Liver (tissue), 9 donors: ENCODE results near the gene THOC1. TPM values are rescaled to one million over a fixed set of nuclear protein-coding genes. Genes with fewer than 3 reads are reported as not detected.

Experiments used
- DNase-seq: peaks from one replicate; pipeline ENCODE4 v3.0.0-alpha.2; 2017; ENCODE audit warnings: low spot score
- H3K27ac ChIP-seq, 2 donors: one replicate each; pipeline ENCODE4 v1.7.0; 2013; ENCODE audit warnings: inconsistent platforms in 2 of 2, low read length in 2 of 2, control low read depth in 1 of 2, low read depth in 1 of 2, mild to moderate bottlenecking in 1 of 2
- H3K27me3 ChIP-seq, 4 donors: one replicate each; pipeline versions ENCODE4 v1.6.1 to v1.7.0; 2013; ENCODE audit warnings: low read length in 3 of 4, inconsistent platforms in 1 of 4, mild to moderate bottlenecking in 1 of 4, moderate library complexity in 1 of 4; ENCODE audit not compliant: control insufficient read depth in 4 of 4, insufficient read depth in 4 of 4
- H3K36me3 ChIP-seq, 4 donors: one replicate each; pipeline versions ENCODE4 v1.6.1 to v1.7.0; 2013; ENCODE audit warnings: low read length in 3 of 4, mild to moderate bottlenecking in 3 of 4, low read depth in 1 of 4, moderate library complexity in 1 of 4; ENCODE audit not compliant: control insufficient read depth in 4 of 4, insufficient read depth in 3 of 4
- H3K4me1 ChIP-seq, 4 donors: one replicate each; pipeline versions ENCODE4 v1.6.1 to v1.7.0; 2013; ENCODE audit warnings: low read length in 3 of 4, mild to moderate bottlenecking in 3 of 4, moderate library complexity in 1 of 4; ENCODE audit not compliant: control insufficient read depth in 4 of 4, insufficient read depth in 4 of 4
- H3K4me3 ChIP-seq, 3 donors: one replicate each; pipeline versions ENCODE4 v1.6.1 to v1.7.0; 2013; ENCODE audit warnings: low read length in 3 of 3, control low read depth in 1 of 3, low read depth in 1 of 3, mild to moderate bottlenecking in 1 of 3
- H3K9ac ChIP-seq, 2 donors: one replicate each; pipeline ENCODE4 v1.7.0; 2013; ENCODE audit warnings: low read length in 2 of 2, mild to moderate bottlenecking in 2 of 2, moderate library complexity in 2 of 2, control low read depth in 1 of 2, low read depth in 1 of 2
- H3K9me3 ChIP-seq, 4 donors: one replicate each; pipeline versions ENCODE4 v1.6.1 to v1.7.0; 2013; ENCODE audit warnings: low read length in 3 of 4; ENCODE audit not compliant: control insufficient read depth in 4 of 4
- EGR1 ChIP-seq, 2 donors: IDR thresholded peaks; 2 replicates each; pipeline ENCODE4 v1.6.1; 2016 to 2018; ENCODE audit warnings: antibody characterized with exemption in 2 of 2, low read depth in 2 of 2
- FOXA1 ChIP-seq: IDR thresholded peaks from 2 replicates; pipeline ENCODE4 v1.6.1; 2016; ENCODE audit warnings: antibody characterized with exemption
- FOXA2 ChIP-seq: IDR thresholded peaks from 2 replicates; pipeline ENCODE4 v1.6.1; 2016; ENCODE audit warnings: antibody characterized with exemption
- GABPA ChIP-seq, 2 donors: IDR thresholded peaks in 1 of 2; conservative IDR thresholded peaks in 1 of 2; 2 replicates each; pipeline ENCODE4 v1.6.1; 2016; ENCODE audit warnings: antibody characterized with exemption in 2 of 2, mild to moderate bottlenecking in 1 of 2, moderate library complexity in 1 of 2
- HNF4G ChIP-seq: IDR thresholded peaks from 2 replicates; pipeline ENCODE4 v1.6.1; 2016; ENCODE audit warnings: antibody characterized with exemption
- JUND ChIP-seq, 2 donors: IDR thresholded peaks; 2 replicates each; pipeline ENCODE4 v1.6.1; 2016; ENCODE audit warnings: antibody characterized with exemption in 2 of 2
- NR2F2 ChIP-seq: IDR thresholded peaks from 2 replicates; pipeline ENCODE4 v1.6.1; 2016; ENCODE audit warnings: antibody characterized with exemption
- RAD21 ChIP-seq, 2 donors: IDR thresholded peaks; 2 replicates each; pipeline ENCODE4 v1.6.1; 2016; ENCODE audit warnings: antibody characterized with exemption in 2 of 2, mild to moderate bottlenecking in 2 of 2
- RXRA ChIP-seq, 2 donors: IDR thresholded peaks; 2 replicates each; pipeline ENCODE4 v1.6.1; 2017 to 2018; ENCODE audit warnings: antibody characterized with exemption in 2 of 2, mild to moderate bottlenecking in 1 of 2
- SP1 ChIP-seq: IDR thresholded peaks from 2 replicates; pipeline ENCODE4 v1.6.1; 2018; ENCODE audit warnings: antibody characterized with exemption, mild to moderate bottlenecking
- TAF1 ChIP-seq: conservative IDR thresholded peaks from 2 replicates; pipeline ENCODE4 v1.6.1; 2016; ENCODE audit warnings: antibody characterized with exemption, mild to moderate bottlenecking
- YY1 ChIP-seq: IDR thresholded peaks from 2 replicates; pipeline ENCODE4 v1.6.1; 2016; ENCODE audit warnings: antibody characterized with exemption, mild to moderate bottlenecking
- WGBS: extraction: QIAGEN DNeasy Blood & Tissue Kit; methylation state at CpG from one replicate; pipeline ENCODE4 v1.1.7; 2013; 5-methylcytosine and 5-hydroxymethylcytosine counted together
- polyA plus RNA-seq, 2 donors: library from polyadenylated mRNA; stranded (reverse) in 1 of 2; unstranded in 1 of 2; fragments of 200-250 nt in 1 of 2; fragments of >200 nt in 1 of 2; fragmentation: Nextera tagmentation in 1 of 2; extraction: Ambion mirVana in 1 of 2; gene quantifications; one replicate each; pipeline versions ENCODE4 v1.2.1 to v1.2.3, GENCODE V29; 2013 to 2015
- total RNA-seq, 2 donors: library from RNA; depleted of rRNA; stranded (reverse); fragments of >200 nt; gene quantifications; one replicate each; pipeline ENCODE4 v1.2.3, GENCODE V29; 2014
- TF ChIP-seq, protein P1 (sequence below): fragments of 150-350 bp; IDR thresholded peaks from 2 replicates; pipeline ENCODE4 v1.5.1; 2017; ENCODE audit warnings: improper control_type of control experiment, low read depth, low read length; ENCODE audit not compliant: missing input control
- TF ChIP-seq, protein P2 (sequence below): IDR thresholded peaks from 2 replicates; pipeline ENCODE4 v1.6.1; 2016; ENCODE audit warnings: antibody characterized with exemption
- TF ChIP-seq, protein P3 (sequence below): IDR thresholded peaks from 2 replicates; pipeline ENCODE4 v1.6.1; 2016; ENCODE audit warnings: antibody characterized with exemption, mild to moderate bottlenecking
- TF ChIP-seq, protein P4 (sequence below): IDR thresholded peaks from 2 replicates; pipeline ENCODE4 v1.6.1; 2016; ENCODE audit warnings: antibody characterized with exemption
- TF ChIP-seq, protein P5 (sequence below): IDR thresholded peaks from 2 replicates; pipeline ENCODE4 v1.6.1; 2016; ENCODE audit warnings: antibody characterized with exemption
- donor health status: healthy.
- donor health status: healthy.
- donor health status: healthy.
- donor health status: healthy.
- donor health status: healthy.

Gene THOC1
- total and polyA plus RNA-seq, 4 donors = 5.2 to 30.5 (median 22.0) TPM

DNA sequence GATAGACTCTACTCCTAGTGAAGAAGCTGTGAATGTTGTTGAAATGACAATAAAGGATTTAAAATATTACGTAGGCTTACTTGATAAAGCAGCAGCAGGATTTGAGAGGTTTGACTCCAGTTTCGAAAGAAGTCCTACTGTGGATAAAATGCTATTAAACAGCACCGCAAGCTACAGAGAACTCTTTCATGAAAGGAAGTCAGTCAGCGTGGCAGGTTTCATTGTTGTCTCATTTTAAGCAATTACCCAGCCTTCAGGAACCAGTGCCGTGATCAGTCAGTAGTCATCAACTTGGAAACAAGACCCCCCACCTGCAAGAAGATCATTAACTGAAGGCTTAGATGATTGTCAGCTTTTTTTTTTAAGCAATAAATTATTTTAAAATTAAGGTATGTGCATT lies 95.5 kb downstream of the THOC1 start:
- no peak for TF ChIP-seq HNF4G
- TF ChIP-seq FOXA2 = no peak
- TF ChIP-seq GABPA (IDR thresholded peaks at IDR 0.05 in 1 of 2, conservative IDR thresholded peaks at IDR 0.05 in 1 of 2) = no peak
- no peak for TF ChIP-seq YY1
- TF ChIP-seq, protein P1, sequence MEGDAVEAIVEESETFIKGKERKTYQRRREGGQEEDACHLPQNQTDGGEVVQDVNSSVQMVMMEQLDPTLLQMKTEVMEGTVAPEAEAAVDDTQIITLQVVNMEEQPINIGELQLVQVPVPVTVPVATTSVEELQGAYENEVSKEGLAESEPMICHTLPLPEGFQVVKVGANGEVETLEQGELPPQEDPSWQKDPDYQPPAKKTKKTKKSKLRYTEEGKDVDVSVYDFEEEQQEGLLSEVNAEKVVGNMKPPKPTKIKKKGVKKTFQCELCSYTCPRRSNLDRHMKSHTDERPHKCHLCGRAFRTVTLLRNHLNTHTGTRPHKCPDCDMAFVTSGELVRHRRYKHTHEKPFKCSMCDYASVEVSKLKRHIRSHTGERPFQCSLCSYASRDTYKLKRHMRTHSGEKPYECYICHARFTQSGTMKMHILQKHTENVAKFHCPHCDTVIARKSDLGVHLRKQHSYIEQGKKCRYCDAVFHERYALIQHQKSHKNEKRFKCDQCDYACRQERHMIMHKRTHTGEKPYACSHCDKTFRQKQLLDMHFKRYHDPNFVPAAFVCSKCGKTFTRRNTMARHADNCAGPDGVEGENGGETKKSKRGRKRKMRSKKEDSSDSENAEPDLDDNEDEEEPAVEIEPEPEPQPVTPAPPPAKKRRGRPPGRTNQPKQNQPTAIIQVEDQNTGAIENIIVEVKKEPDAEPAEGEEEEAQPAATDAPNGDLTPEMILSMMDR = no peak
- TF ChIP-seq, protein P2, sequence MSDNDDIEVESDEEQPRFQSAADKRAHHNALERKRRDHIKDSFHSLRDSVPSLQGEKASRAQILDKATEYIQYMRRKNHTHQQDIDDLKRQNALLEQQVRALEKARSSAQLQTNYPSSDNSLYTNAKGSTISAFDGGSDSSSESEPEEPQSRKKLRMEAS = no peak
- TF ChIP-seq NR2F2 = no peak
- no peak for TF ChIP-seq TAF1
- no peak for TF ChIP-seq SP1
- TF ChIP-seq, protein P3, sequence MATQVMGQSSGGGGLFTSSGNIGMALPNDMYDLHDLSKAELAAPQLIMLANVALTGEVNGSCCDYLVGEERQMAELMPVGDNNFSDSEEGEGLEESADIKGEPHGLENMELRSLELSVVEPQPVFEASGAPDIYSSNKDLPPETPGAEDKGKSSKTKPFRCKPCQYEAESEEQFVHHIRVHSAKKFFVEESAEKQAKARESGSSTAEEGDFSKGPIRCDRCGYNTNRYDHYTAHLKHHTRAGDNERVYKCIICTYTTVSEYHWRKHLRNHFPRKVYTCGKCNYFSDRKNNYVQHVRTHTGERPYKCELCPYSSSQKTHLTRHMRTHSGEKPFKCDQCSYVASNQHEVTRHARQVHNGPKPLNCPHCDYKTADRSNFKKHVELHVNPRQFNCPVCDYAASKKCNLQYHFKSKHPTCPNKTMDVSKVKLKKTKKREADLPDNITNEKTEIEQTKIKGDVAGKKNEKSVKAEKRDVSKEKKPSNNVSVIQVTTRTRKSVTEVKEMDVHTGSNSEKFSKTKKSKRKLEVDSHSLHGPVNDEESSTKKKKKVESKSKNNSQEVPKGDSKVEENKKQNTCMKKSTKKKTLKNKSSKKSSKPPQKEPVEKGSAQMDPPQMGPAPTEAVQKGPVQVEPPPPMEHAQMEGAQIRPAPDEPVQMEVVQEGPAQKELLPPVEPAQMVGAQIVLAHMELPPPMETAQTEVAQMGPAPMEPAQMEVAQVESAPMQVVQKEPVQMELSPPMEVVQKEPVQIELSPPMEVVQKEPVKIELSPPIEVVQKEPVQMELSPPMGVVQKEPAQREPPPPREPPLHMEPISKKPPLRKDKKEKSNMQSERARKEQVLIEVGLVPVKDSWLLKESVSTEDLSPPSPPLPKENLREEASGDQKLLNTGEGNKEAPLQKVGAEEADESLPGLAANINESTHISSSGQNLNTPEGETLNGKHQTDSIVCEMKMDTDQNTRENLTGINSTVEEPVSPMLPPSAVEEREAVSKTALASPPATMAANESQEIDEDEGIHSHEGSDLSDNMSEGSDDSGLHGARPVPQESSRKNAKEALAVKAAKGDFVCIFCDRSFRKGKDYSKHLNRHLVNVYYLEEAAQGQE = no peak
- TF ChIP-seq JUND (IDR thresholded peaks at IDR 0.05) = no peak
- no peak for TF ChIP-seq RAD21 (IDR thresholded peaks at IDR 0.05)
- TF ChIP-seq, protein P4, sequence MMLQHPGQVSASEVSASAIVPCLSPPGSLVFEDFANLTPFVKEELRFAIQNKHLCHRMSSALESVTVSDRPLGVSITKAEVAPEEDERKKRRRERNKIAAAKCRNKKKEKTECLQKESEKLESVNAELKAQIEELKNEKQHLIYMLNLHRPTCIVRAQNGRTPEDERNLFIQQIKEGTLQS = no peak
- TF ChIP-seq, protein P5, sequence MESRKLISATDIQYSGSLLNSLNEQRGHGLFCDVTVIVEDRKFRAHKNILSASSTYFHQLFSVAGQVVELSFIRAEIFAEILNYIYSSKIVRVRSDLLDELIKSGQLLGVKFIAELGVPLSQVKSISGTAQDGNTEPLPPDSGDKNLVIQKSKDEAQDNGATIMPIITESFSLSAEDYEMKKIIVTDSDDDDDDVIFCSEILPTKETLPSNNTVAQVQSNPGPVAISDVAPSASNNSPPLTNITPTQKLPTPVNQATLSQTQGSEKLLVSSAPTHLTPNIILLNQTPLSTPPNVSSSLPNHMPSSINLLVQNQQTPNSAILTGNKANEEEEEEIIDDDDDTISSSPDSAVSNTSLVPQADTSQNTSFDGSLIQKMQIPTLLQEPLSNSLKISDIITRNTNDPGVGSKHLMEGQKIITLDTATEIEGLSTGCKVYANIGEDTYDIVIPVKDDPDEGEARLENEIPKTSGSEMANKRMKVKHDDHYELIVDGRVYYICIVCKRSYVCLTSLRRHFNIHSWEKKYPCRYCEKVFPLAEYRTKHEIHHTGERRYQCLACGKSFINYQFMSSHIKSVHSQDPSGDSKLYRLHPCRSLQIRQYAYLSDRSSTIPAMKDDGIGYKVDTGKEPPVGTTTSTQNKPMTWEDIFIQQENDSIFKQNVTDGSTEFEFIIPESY = no peak
- TF ChIP-seq EGR1 (IDR thresholded peaks at IDR 0.05; ENCODE audit: low read depth in 2 of 2) = no peak
- no peak for TF ChIP-seq RXRA (IDR thresholded peaks at IDR 0.05)
- TF ChIP-seq FOXA1 = no peak
- peaks cover 7 to 23% (median 17%) of the 10 kb centered on the region in 4 donors for H3K36me3 ChIP-seq
- 96% methylated on average over 5 of the region's 5 CpGs for WGBS

More for the DNA sequence above, 95.5 kb downstream of the THOC1 start:
- Histone ChIP-seq H3K4me3 (no peak overlapping the region), H3K27me3 (no peaks in the 10 kb centered on the region), H3K4me1 (no peaks in the 10 kb centered on the region), H3K9me3 (no peaks in the 10 kb centered on the region), H3K9ac (no peak overlapping the region), H3K27ac (no peak overlapping the region)
- no peak for DNase-seq

Other genes starting within 250 kb of the THOC1 start
- not detected for gene TUBB8B, start 218.4 kb downstream of the THOC1 start, total RNA-seq
- gene TUBB8B, start 218.4 kb downstream of the THOC1 start, polyA plus RNA-seq = not detected
- gene USP14, start 109.5 kb downstream of the THOC1 start, total RNA-seq = 10 to 100 TPM; 20.9 to 28.3 TPM
- gene USP14, start 109.5 kb downstream of the THOC1 start, polyA plus RNA-seq = 10 to 100 TPM; 16.2 to 20.6 TPM
- 1 to 10 TPM in 1 of 2 donors, under 1 TPM in 1; 0.33 to 1.6 TPM for gene COLEC12, start 232.7 kb upstream of the THOC1 start, total RNA-seq
- gene COLEC12, start 232.7 kb upstream of the THOC1 start, polyA plus RNA-seq = under 1 TPM; 0.03 to 0.22 TPM